Neural cell (in vitro differentiated cells): ENCODE measurements around the gene PERCC1. TPM values are rescaled to one million over a fixed set of nuclear protein-coding genes. Genes with fewer than 3 reads are reported as not detected.

Experiments
- H2AFZ ChIP-seq: fragments of 200-600, 300-800 bp; sonication (generic), shearing (Covaris generic); 2 replicates; pipeline ENCODE4 v1.6.0; 2014; ENCODE audit warnings: low read depth, mild to moderate bottlenecking, antibody characterized with exemption, low read length, moderate library complexity
- H3F3A ChIP-seq: fragments of 200-600 bp; shearing (Covaris generic); 2 replicates; pipeline ENCODE4 v1.6.1; 2016; ENCODE audit warnings: mild to moderate bottlenecking, moderate library complexity, mixed read lengths, antibody characterized with exemption, low read length; ENCODE audit not compliant: insufficient read depth, poor library complexity, severe bottlenecking
- H3K27ac ChIP-seq: fragments of 200-600, 300-800 bp; sonication (generic), shearing (Covaris generic); 2 replicates; pipeline ENCODE4 v1.5.1; 2014; ENCODE audit warnings: mild to moderate bottlenecking, low read length, moderate library complexity
- H3K27me3 ChIP-seq: fragments of 300-800, 200-600 bp; sonication (generic), shearing (Covaris generic); 2 replicates; pipeline ENCODE4 v1.6.0; 2014; ENCODE audit warnings: mild to moderate bottlenecking, low read depth, low read length, moderate library complexity; ENCODE audit not compliant: insufficient read depth
- H3K36me3 ChIP-seq: fragments of 300-800, 200-600 bp; sonication (generic), shearing (Covaris generic); 2 replicates; pipeline ENCODE4 v1.5.1; 2014; ENCODE audit warnings: mild to moderate bottlenecking, antibody characterized with exemption, low read length, moderate library complexity; ENCODE audit not compliant: insufficient read depth
- H3K4me2 ChIP-seq: fragments of 300-800, 200-600 bp; sonication (generic), shearing (Covaris generic); 2 replicates; pipeline ENCODE4 v1.6.0; 2014; ENCODE audit warnings: mild to moderate bottlenecking, low read length
- H3K4me3 ChIP-seq: fragments of 300-800, 200-600 bp; sonication (generic), shearing (Covaris generic); 2 replicates; pipeline ENCODE4 v1.5.1; 2014; ENCODE audit warnings: mild to moderate bottlenecking, low read length, moderate library complexity
- H3K79me2 ChIP-seq: fragments of 200-600 bp; shearing (Covaris generic); replicated peaks from 2 replicates; pipeline ENCODE4 v1.6.0; 2014; ENCODE audit warnings: mild to moderate bottlenecking, low read length, moderate library complexity; ENCODE audit not compliant: insufficient read depth
- H3K9ac ChIP-seq: fragments of 300-800, 200-600 bp; sonication (generic), shearing (Covaris generic); 2 replicates; pipeline ENCODE4 v1.6.1; 2016; ENCODE audit warnings: mild to moderate bottlenecking, low read length, mixed read lengths
- H3K9me2 ChIP-seq: fragments of 200-600 bp; shearing (Covaris generic); 2 replicates; pipeline ENCODE4 v1.6.1; 2016; ENCODE audit warnings: mild to moderate bottlenecking, low read length, mixed read lengths; ENCODE audit not compliant: insufficient read depth
- H3K9me3 ChIP-seq: fragments of 200-600, 300-800 bp; sonication (generic), shearing (Covaris generic); 2 replicates; pipeline ENCODE4 v1.6.1; 2016; ENCODE audit warnings: mild to moderate bottlenecking, mixed run types, low read length, moderate library complexity, mixed read lengths
- H4K20me1 ChIP-seq: fragments of 200-600 bp; shearing (Covaris generic); 2 replicates; pipeline ENCODE4 v1.6.1; 2016; ENCODE audit warnings: mild to moderate bottlenecking, mixed run types; ENCODE audit not compliant: insufficient read depth
- CTCF ChIP-seq: fragments of 450-650 bp; IDR thresholded peaks from 2 replicates; pipeline ENCODE4 v1.5.1; 2014; ENCODE audit warnings: antibody characterized with exemption, mild to moderate bottlenecking, moderate library complexity; ENCODE audit not compliant: poor library complexity, severe bottlenecking
- EP300 ChIP-seq: fragments of 450-650 bp; conservative IDR thresholded peaks from 2 replicates; pipeline ENCODE4 v1.6.1; 2014; ENCODE audit warnings: antibody characterized with exemption, mild to moderate bottlenecking, moderate library complexity; ENCODE audit not compliant: poor library complexity, severe bottlenecking
- EZH2 ChIP-seq: fragments of 200-600, 300-800 bp; shearing (Covaris generic), sonication (generic); IDR thresholded peaks from 2 replicates; pipeline ENCODE4 v1.6.1; 2014; ENCODE audit warnings: antibody characterized with exemption, low read length, borderline replicate concordance, mild to moderate bottlenecking; ENCODE audit not compliant: insufficient read depth, poor library complexity, severe bottlenecking
- MXI1 ChIP-seq: fragments of 450-650 bp; conservative IDR thresholded peaks from 2 replicates; pipeline ENCODE4 v1.6.1; 2014; ENCODE audit warnings: antibody characterized with exemption, mild to moderate bottlenecking; ENCODE audit not compliant: poor library complexity, severe bottlenecking
- POLR2AphosphoS5 ChIP-seq: IDR thresholded peaks from 2 replicates; pipeline ENCODE4 v1.6.1; 2012
- RAD21 ChIP-seq: fragments of 450-650 bp; conservative IDR thresholded peaks from 2 replicates; pipeline ENCODE4 v1.6.1; 2014; ENCODE audit warnings: antibody characterized with exemption, mild to moderate bottlenecking, moderate library complexity
- SMC3 ChIP-seq: fragments of 450-650 bp; conservative IDR thresholded peaks from 2 replicates; pipeline ENCODE4 v1.6.1; 2014; ENCODE audit warnings: antibody characterized with exemption, mild to moderate bottlenecking, moderate library complexity; ENCODE audit not compliant: poor library complexity
- TAF1 ChIP-seq: IDR thresholded peaks from 2 replicates; pipeline ENCODE4 v1.6.1; 2012; ENCODE audit warnings: low read depth
- polyA plus RNA-seq: library from polyadenylated mRNA; depleted of rRNA; stranded (reverse); fragments of >200 nt; gene quantifications from 2 replicates; pipeline ENCODE4 v1.2.3, GENCODE V29; 2014
- TF ChIP-seq, protein P1 (sequence below): IDR thresholded peaks from 2 replicates; pipeline ENCODE4 v1.6.1; 2012; ENCODE audit warnings: borderline replicate concordance

Gene PERCC1
- polyA plus RNA-seq, 1 donor from 2014 or later, result not detected

DNA sequence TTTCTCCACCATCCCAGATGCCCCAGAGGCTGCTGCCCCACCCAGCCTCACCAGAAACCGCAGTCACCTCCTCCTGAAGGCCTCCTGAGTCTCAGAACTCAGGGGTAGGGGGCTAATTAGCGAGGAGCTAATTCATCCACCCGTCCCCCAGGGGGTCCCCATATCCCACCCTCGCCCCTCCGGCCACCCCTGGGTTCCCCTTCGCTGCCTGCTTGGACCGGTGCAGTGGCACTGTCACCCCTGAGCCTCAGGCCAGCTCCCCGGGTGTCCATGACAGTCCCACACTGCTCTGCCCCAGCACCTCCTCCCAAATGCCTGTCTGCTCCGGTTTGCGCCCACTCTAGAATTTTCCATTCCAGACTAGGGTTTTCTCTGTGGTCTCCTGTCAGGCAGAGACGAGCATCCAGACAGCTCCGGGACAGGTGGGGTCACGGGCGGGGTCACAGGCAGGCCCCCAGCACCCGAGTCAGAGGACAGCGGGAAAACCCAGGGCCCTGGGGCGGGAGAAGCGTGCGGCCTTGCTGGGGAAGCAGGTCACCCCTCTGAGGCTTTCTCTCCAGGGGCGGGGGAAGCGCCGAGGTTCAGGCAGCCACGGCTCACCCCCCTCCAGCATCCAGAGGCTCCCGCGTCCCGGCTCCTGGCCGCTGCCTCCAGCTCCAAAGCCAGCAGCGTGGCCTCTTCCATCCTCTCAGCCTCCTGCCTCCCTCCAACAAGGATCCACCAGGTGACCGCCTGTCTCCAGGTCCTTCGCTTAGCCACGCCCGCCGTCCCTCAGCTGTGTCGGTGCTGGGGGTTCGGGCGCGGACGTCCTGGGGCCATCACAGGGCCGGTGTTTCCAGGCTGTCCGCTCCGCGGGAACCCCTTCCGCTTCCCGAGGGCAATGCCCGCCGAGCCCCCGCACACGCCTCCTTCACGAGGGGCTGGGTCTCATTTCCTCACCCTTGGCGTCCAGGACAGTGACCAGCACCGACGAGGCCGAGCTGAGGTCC, 3.1 kb upstream of the PERCC1 start:
- Histone ChIP-seq H3K27ac (no peak overlapping the region), H3K4me3 (no peak overlapping the region), H3K27me3 (no peaks in the 10 kb centered on the region), H4K20me1 (no peaks in the 10 kb centered on the region), H3K4me2 (no peak overlapping the region), H2AFZ (no peak overlapping the region), H3K79me2 (no peaks in the 10 kb centered on the region), H3K36me3 (no peaks in the 10 kb centered on the region), H3K9me2 (no peaks in the 10 kb centered on the region), H3K9ac (no peak overlapping the region), H3K9me3 (no peaks in the 10 kb centered on the region), H3F3A (no peaks in the 10 kb centered on the region)
- TF ChIP-seq CTCF, result no peak
- TF ChIP-seq MXI1, result no peak
- no peak for TF ChIP-seq EP300
- TF ChIP-seq TAF1, result no peak
- no peak for TF ChIP-seq POLR2AphosphoS5
- TF ChIP-seq EZH2, result no peak
- TF ChIP-seq, protein P1, sequence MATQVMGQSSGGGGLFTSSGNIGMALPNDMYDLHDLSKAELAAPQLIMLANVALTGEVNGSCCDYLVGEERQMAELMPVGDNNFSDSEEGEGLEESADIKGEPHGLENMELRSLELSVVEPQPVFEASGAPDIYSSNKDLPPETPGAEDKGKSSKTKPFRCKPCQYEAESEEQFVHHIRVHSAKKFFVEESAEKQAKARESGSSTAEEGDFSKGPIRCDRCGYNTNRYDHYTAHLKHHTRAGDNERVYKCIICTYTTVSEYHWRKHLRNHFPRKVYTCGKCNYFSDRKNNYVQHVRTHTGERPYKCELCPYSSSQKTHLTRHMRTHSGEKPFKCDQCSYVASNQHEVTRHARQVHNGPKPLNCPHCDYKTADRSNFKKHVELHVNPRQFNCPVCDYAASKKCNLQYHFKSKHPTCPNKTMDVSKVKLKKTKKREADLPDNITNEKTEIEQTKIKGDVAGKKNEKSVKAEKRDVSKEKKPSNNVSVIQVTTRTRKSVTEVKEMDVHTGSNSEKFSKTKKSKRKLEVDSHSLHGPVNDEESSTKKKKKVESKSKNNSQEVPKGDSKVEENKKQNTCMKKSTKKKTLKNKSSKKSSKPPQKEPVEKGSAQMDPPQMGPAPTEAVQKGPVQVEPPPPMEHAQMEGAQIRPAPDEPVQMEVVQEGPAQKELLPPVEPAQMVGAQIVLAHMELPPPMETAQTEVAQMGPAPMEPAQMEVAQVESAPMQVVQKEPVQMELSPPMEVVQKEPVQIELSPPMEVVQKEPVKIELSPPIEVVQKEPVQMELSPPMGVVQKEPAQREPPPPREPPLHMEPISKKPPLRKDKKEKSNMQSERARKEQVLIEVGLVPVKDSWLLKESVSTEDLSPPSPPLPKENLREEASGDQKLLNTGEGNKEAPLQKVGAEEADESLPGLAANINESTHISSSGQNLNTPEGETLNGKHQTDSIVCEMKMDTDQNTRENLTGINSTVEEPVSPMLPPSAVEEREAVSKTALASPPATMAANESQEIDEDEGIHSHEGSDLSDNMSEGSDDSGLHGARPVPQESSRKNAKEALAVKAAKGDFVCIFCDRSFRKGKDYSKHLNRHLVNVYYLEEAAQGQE, result no peak
- no peak for TF ChIP-seq RAD21
- TF ChIP-seq SMC3, result no peak

GRCh38 chr16:1428511-1428910, 2.4 kb upstream of the PERCC1 start:
- Histone ChIP-seq H3K36me3 (no peaks in the 10 kb centered on the region), H3K27ac (no peak overlapping the region), H3F3A (no peaks in the 10 kb centered on the region), H3K79me2 (no peaks in the 10 kb centered on the region), H3K27me3 (no peaks in the 10 kb centered on the region), H3K9ac (no peak overlapping the region), H2AFZ (no peak overlapping the region), H3K9me3 (no peaks in the 10 kb centered on the region), H3K4me3 (no peak overlapping the region), H3K9me2 (no peaks in the 10 kb centered on the region), H4K20me1 (no peaks in the 10 kb centered on the region), H3K4me2 (no peak overlapping the region)
- TF ChIP-seq SMC3, result no peak
- TF ChIP-seq POLR2AphosphoS5, result no peak
- no peak for TF ChIP-seq RAD21
- TF ChIP-seq MXI1, result no peak
- no peak for TF ChIP-seq EP300
- no peak for TF ChIP-seq TAF1
- TF ChIP-seq, protein P1, result no peak
- no peak for TF ChIP-seq CTCF
- TF ChIP-seq EZH2, result no peak
